Subcutaneous adipose tissue (tissue), 4 donors: ENCODE results near the gene C11orf91. TPM values are rescaled to one million over a fixed set of nuclear protein-coding genes. Genes with fewer than 3 reads are reported as not detected.

Experiments
- CTCF ChIP-seq: fragments of 450-650 bp; IDR thresholded peaks from one replicate; pipeline ENCODE4 v1.5.1; 2016; ENCODE audit warnings: low read depth, mild to moderate bottlenecking, control low read depth, antibody characterized with exemption, moderate library complexity
- total RNA-seq, 4 donors: library from RNA; depleted of rRNA; stranded (reverse); fragments of >200 nt; gene quantifications; one replicate each; pipeline ENCODE4 v1.1.0, GENCODE V29; 2016

Gene C11orf91
- total RNA-seq, 4 donors from 2014 or later: 1.6 TPM; not detected in 3

DNA sequence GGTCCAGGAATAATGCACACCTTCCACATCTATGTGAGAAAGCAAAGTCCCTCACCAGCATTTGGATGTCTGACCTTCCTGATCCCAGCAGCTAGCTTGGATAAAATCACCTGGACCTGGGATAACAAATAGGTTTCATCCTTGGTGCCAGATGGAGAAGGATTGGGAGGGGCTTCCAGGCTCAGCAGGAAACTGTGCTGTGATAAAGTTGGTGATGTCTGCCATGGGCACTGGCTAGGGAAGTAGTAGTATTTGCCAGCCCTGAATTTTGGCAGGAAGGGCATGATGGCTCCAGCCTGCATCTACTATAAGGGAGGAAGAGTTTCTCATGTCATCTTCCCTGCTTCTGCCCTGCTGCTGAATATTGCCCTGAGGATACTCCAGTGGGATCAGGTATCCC is 37.5 kb downstream of the C11orf91 start:
- TF ChIP-seq CTCF: no peak

DNA sequence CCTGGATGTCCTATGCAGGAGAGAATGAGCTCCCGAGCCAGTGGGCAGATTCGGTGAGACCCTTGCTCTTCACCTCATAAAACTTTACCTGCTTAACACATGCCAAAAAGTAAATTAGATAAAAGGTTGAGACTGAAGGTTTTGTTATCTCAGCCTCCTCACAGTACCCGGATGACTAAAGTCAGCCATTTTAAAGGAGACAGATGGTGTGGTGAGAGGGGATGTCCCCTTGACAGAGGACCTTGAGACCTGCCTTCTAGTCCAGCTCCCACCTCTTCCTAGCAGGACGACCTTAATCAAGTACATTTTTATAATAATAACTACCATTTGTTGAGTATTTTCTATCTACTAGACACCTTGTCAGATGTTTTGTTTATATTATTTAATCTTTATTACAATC is 39.7 kb downstream of the C11orf91 start:
- TF ChIP-seq CTCF: no peak

- no peak for TF ChIP-seq CTCF
These were observed 41.1 kb downstream of the C11orf91 start for GRCh38 chr11:33659370-33660139.

GRCh38 chr11:33658195-33658900 is 42.3 kb downstream of the C11orf91 start:
- no peak for TF ChIP-seq CTCF

DNA sequence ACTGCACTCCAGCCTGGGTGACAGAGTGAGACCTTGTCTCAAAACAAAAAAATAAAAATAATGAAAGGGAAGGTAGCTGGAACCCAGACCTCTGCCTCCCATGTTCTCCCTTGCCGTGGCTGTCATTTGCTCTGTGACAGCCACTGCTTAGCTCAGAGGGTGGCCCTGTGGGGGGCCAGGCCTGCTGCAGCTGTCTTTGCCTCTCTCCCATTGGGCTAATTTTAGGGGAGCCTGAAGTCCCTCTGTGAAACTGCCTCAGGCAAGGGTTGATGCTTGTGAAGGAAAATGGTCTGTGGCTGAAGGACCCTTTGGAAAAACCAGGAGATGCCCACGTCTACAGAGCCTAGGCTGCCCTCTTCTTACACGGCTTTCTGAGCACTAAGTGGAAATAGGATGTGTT is 42.9 kb downstream of the C11orf91 start:
- TF ChIP-seq CTCF: no peak

GRCh38 chr11:33656768-33657167 is 43.9 kb downstream of the C11orf91 start:
- no peak for TF ChIP-seq CTCF

GRCh38 chr11:33655842-33656600 is 44.6 kb downstream of the C11orf91 start:
- no peak for TF ChIP-seq CTCF
